NCI-H146 treated with DMSO at 0.1 percent for 48 hours (cell line): Measurements from ENCODE around the gene FXR2.
A peak's percentile ranks its signal among the peaks of the same experiment; 100 is the strongest.

ENCODE experiments used
- DNase-seq: peaks from one replicate; lab custom pipeline; 2025; ENCODE audit not compliant: unreplicated experiment; lab: John Stamatoyannopoulos, UW

Gene FXR2

DNA sequence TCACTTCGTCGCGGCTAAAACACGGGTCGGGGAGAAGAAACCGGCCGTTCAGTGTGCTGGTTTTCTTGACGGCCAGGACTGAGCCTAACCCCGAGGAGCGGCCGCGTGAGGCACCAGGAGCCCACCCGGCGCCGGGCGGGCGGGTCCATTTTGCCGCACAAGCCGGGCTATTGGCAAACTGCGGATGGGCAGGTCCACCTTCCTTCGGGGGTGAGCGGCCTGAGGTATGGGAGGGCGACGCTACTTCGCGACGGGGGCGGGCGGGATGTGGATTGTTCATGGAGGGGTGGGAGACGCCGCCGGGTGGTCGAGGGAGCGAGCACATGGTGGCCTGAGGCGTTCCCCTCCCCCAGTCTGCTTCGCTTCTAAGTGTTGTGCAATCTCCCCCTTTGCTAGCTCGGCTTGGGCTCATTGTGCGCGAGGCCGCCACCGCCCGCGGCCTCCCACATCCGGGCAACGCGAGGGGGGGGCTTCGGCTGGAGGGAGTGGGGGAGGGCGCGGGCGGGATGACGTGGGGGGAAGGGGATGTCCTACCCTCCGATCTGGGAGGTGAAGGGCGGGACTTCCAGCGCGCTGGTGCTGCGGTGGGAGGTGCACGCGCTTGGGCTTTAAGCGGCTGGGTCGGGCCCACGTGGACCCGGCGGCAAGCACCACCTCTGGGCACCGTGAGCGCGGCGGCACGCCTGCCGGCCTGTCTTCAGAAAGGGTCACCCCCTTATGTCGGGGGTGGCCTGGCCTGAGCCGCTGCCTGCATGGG lies 41.2 kb downstream of the FXR2 start:
- peak; percentile 73 for DNase-seq

- DNase-seq = peak; percentile 97
These were observed 41.9 kb downstream of the FXR2 start for GRCh38 chr17:7572588-7573323.

DNA sequence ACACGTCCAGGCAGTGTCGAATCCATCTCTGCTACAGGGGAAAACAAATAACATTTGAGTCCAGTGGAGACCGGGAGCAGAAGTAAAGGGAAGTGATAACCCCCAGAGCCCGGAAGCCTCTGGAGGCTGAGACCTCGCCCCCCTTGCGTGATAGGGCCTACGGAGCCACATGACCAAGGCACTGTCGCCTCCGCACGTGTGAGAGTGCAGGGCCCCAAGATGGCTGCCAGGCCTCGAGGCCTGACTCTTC lies 42.4 kb downstream of the FXR2 start:
- DNase-seq = no peak

DNA sequence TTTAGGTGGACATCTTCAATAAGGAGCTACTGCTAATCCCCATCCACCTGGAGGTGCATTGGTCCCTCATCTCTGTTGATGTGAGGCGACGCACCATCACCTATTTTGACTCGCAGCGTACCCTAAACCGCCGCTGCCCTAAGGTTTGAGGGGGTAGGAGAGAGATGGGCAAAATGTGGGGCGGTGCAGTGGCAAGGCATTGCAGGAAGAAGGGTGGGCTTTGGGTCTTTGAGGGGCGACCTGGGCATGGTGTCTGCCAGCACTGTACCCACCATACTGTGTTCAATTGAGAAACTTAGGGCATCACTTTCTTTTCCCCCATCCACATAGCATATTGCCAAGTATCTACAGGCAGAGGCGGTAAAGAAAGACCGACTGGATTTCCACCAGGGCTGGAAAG lies 44.3 kb downstream of the FXR2 start:
- no peak for DNase-seq

GRCh38 chr17:7569571-7569970 lies 45.1 kb downstream of the FXR2 start:
- no peak for DNase-seq

GRCh38 chr17:7563115-7563869 lies 51.4 kb downstream of the FXR2 start:
- DNase-seq = no peak

DNA sequence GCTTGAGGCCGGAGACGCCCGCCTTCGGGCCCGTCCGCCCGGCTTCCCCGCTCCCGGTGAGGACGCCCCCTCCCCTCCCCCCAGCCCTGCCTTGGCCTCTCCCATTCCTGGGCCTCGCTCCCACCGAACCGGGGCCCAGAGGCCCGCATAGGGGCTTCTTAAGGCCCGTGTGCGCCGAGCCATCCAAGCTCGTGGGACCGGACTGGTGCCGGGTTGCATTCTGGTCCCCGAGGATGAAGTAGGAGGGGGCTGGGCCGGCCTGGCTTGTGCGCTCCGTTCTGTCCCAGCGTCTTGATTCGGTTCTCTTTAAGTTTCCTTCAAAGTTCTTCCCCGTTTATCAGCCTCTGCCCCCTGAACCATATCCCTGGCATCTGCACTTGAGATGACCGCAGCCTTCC lies 52.5 kb downstream of the FXR2 start:
- DNase-seq = no peak

DNA sequence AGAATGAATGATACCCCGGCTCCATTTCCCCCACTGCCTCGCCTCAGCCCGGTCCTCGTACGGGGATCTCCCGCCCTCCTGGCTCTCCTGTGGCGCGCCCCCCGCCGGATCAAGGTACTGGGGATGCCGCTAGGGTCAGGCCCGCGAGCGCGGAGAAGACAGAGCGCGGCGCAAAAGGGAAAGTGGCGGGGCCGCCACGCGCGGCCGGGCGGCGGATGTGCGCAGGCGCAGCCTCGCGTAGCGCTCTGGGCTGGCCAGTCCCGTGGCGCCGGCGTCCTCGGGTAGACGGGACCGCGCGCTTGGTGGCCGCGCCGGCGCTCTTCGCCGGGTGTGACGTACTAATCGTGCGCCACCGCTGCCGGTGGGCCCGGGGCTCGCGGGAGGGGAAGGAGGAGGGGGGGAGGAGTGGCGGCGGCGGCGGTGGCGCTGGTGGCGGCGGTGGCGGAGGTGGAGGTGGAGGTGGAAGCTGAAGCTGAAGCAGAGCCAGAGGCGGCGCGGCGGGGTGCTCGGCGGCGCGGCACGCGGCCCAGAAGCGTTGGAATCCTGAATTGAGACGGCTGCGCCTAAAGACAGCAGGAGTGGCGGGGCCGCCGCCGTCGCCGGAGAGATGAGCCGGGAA lies 53.0 kb downstream of the FXR2 start, which contains the start of gene SENP3:
Gene SENP3 (plus strand): TSS at position 331 of the 619 bp plus-strand sequence. CDS start 1,158 bp downstream, outside the sequence.
- peak; percentile 62 for DNase-seq

DNA sequence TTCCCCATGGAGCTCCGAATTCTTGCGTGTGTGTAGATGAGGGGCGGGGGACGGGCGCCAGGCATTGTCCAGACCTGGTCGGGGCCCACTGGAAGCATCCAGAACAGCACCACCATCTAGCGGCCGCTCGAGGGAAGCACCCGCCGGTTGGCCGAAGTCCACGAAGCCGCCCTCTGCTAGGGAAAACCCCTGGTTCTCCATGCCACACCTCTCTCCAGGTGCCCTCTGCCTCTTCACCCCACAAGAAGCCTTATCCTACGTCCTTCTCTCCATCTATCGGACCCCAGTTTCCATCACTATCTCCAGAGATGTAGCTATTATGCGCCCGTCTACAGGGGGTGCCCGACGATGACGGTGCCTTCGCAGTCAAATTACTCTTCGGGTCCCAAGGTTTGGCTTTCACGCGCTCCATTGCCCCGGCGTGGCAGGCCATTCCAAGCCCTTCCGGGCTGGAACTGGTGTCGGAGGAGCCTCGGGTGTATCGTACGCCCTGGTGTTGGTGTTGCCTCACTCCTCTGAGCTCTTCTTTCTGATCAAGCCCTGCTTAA lies 53.6 kb downstream of the FXR2 start:
- DNase-seq = peak; percentile 84

DNA sequence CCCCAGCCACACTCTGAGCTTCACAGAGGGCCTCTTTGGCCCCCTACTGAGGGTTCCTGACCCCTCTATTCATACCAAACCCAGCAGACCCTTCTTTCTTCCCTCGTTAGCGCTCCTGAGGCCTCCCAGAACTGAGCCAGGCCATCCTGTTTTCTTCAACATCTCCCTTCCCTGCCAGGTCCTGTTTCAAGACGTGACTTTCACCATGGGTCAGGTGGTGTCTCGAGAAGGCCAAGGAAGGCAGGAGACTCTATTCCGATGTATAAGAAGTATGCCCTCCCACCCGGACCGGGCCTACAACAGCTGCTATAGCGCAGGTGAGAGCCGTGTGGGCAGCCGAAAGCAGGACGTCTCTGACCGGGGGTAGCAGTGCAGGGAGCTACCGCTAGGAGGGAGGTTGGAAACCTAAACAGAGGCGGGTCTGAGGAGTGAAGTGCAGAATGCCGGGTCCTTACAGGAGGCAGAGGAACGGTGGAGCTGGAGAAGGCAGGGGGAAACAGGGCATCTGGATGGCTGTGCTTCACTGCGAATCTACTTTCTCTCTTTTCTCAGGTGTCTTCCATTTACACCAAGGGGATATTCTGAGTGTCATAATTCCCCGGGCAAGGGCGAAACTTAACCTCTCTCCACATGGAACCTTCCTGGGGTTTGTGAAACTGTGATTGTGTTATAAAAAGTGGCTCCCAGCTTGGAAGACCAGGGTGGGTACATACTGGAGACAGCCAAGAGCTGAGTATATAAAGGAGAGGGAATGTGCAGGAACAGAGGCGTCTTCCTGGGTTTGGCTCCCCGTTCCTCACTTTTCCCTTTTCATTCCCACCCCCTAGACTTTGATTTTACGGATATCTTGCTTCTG lies 54.3 kb downstream of the FXR2 start:
- peak; percentile 17 for DNase-seq

GRCh38 chr17:7559320-7560171 lies 55.2 kb downstream of the FXR2 start:
- DNase-seq = no peak

DNA sequence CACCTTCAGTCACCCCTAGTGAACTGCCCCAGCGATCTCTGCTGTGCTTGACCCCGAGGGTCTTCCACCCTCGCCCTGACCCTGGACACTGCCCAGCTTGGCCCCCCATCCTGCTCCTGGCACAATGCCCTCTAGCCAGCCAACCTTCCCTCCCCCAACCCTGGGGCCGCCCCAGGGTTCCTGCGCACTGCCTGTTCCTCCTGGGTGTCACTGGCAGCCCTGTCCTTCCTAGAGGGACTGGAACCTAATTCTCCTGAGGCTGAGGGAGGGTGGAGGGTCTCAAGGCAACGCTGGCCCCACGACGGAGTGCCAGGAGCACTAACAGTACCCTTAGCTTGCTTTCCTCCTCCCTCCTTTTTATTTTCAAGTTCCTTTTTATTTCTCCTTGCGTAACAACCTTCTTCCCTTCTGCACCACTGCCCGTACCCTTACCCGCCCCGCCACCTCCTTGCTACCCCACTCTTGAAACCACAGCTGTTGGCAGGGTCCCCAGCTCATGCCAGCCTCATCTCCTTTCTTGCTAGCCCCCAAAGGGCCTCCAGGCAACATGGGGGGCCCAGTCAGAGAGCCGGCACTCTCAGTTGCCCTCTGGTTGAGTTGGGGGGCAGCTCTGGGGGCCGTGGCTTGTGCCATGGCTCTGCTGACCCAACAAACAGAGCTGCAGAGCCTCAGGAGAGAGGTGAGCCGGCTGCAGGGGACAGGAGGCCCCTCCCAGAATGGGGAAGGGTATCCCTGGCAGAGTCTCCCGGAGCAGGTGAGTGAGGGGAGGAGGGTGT lies 56.0 kb downstream of the FXR2 start, which contains the start of gene TNFSF13:
Gene TNFSF13 (plus strand): TSS at position 207 of the 776 bp plus-strand sequence. CDS start 290 bp downstream, at position 497.
- DNase-seq = no peak

- peak; percentile 32 for DNase-seq
These were observed 56.7 kb downstream of the FXR2 start for GRCh38 chr17:7557775-7558543.

- no peak for DNase-seq
These were observed 57.4 kb downstream of the FXR2 start for GRCh38 chr17:7557147-7557764.

DNA sequence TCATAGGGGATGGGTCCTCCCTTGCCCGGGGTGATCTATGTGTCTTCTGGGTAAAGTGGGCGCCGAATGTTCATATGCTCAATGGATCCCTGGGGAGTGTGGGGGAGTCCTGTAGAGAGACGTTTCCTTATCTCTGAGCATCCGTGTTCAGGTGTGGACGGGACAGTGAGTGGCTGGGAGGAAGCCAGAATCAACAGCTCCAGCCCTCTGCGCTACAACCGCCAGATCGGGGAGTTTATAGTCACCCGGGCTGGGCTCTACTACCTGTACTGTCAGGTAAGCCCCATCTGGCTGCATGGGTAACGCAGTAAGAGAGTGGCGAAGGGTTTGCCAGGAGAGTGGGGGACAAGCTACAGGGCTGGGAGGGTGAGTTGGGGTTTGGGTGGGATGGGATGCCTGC lies 58.1 kb downstream of the FXR2 start:
- DNase-seq = no peak

DNA sequence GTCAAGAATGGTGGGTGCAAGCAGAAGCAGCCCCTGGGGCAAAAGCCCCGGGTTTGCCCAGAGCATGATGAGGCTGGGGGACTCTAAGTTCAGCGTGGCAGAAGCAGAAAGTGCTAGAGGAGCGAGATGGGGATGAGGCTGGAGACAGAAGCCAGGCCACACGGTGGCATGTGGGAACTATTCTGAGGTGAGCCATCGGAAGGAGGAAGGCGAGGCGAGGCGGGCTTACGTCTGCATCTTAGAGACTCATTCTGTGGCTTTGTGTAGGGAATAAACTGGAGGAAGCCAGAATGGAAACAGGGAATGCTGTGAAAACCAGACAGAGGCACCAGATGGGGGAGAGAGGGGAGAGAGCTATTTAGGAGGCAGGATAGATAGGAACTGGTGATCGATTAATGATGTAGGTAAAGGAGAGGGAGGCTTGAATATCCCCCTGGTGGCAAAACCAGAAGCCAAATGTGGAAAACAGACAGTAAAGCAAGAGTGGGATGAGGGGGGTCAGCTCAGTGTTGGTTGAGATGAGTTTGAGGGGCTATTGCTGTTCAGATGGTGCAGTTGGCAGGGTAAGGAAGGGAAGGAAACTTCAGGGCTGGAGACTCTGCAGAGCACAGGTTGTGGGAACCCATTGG lies 59.3 kb downstream of the FXR2 start:
- DNase-seq = no peak

DNA sequence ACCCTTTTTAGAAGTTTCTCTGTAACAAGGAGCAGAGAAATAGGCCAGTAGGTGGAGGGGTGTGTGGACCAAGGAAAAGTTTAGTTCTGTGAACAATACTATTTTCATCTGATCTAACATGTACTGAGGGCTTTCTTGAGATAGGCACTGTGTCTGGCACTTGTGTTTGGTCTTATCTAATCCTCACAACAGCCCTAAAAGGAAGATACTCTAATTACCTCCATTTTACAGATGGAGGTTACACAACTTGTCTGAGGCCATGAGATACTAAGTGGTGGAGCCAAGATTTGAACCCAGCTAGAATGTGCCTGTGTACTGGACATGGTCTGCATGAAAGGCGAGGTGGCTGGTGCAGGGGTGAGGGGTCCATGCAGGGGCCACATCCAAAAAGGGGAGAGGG lies 61.3 kb downstream of the FXR2 start:
- DNase-seq = no peak
